GM10266 (cell line): Measurements from ENCODE around the gene CLEC12A.
"Not testable (repeated sequence)": the region's sequence is repeated elsewhere in the genome, so short reads cannot be mapped to it uniquely, and the experiment has no call there.

Source experiments
- DNase-seq: peaks from one replicate; pipeline ENCODE4 v3.0.0; 2012; ENCODE audit errors: extremely low spot score
- CTCF ChIP-seq: IDR thresholded peaks from 2 replicates; pipeline ENCODE4 v1.5.1; 2012; ENCODE audit warnings: mild to moderate bottlenecking, low read depth; ENCODE audit not compliant: control insufficient read depth, insufficient read depth; ENCODE audit errors: missing control alignments

CLEC12A gene

GRCh38 chr12:9961901-9962300 lies 9.3 kb upstream of the CLEC12A start:
- no peak for TF ChIP-seq CTCF
- no peak for DNase-seq

GRCh38 chr12:9969673-9970072 lies 1.5 kb upstream of the CLEC12A start:
- TF ChIP-seq CTCF, result no peak
- DNase-seq, result no peak

GRCh38 chr12:9973949-9974348 lies 2.7 kb downstream of the CLEC12A start:
- DNase-seq, result no peak
- TF ChIP-seq CTCF, result no peak

- DNase-seq, result not testable (repeated sequence)
These were observed 3.5 kb downstream of the CLEC12A start for GRCh38 chr12:9974731-9975130.

DNA sequence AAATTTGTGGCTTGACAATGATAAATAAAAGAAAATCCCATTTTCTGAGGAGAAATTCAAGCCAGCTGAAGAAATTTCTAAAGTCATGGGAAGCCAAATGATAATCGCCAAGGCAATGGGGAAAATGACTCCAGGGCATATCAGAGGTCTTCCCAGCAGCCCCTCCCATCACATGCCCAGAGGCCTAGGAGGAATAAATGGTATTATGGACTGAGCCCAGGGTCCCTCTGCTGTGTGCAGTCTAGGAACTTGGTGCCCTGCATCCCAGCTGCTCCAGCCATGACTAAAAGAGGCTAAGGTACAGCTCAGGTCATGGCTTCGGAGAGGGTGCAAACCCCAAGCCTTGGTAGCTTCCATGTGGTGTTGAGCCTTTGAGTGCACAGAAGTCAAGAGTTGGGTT lies 4.4 kb downstream of the CLEC12A start:
- DNase-seq, result no peak
- no peak for TF ChIP-seq CTCF

DNA sequence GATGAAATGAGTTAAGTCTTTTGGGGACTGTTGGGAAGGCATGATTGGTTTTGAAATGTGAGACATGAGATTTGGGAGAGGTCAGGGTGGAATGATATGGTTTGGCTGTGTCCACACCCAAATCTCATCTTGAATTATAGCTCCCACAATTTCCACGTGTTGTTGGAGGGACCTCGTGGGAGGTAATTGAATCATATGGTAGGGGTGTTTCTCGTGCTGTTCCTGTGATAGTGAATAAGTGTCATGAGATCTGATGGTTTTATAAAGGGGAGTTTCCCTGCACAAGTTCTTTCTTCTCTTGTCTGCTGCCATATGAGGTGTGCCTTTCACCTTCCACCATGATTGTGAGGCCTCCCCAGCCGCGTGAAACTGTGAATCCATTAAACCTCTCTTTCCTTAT lies 5.4 kb downstream of the CLEC12A start:
- not testable (repeated sequence) for DNase-seq

- DNase-seq, result no peak
- no peak for TF ChIP-seq CTCF
These were observed 6.7 kb downstream of the CLEC12A start for GRCh38 chr12:9977916-9978315.

DNA sequence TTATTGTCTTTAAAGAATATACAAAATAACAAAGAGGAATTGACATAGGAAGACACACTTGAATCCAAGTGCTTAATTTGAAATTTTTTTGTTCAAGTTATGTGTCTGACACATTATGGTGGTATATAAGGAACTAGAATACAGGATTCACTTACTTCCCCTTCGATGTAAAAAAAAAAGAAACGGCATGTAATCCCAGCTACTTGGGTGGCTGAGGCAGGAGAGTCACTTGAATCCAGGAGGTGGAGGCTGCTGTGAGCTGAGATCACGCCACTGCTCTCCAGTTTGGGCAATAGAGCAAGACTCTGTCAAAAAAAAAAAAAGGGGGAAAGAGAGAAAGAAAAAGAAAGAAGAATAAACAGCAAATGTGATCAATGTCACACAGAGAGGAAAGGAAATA lies 8.9 kb downstream of the CLEC12A start:
- TF ChIP-seq CTCF, result no peak
- DNase-seq, result no peak
